ENCODE measurements around the gene NEDD9.

The NEDD9 gene

GRCh38 chr6:11236076-11236750, 3.7 kb upstream of the NEDD9 start:
- H3K4me3 ChIP-seq (ENCODE audit: low read depth, low read length), result no peak overlapping the region
- POLR2A ChIA-PET, result no interaction called here
- no peak for DNase-seq (ENCODE audit: low read depth, low spot score)
- CTCF ChIA-PET, result interaction anchor here (0.8 to 2.8 kb wide), 3 partner anchors 9 to 260 kb away, joined by 3 to 12 read pairs (median 3); no protein-coding TSS in a partner anchor
- TF ChIP-seq, protein P1, sequence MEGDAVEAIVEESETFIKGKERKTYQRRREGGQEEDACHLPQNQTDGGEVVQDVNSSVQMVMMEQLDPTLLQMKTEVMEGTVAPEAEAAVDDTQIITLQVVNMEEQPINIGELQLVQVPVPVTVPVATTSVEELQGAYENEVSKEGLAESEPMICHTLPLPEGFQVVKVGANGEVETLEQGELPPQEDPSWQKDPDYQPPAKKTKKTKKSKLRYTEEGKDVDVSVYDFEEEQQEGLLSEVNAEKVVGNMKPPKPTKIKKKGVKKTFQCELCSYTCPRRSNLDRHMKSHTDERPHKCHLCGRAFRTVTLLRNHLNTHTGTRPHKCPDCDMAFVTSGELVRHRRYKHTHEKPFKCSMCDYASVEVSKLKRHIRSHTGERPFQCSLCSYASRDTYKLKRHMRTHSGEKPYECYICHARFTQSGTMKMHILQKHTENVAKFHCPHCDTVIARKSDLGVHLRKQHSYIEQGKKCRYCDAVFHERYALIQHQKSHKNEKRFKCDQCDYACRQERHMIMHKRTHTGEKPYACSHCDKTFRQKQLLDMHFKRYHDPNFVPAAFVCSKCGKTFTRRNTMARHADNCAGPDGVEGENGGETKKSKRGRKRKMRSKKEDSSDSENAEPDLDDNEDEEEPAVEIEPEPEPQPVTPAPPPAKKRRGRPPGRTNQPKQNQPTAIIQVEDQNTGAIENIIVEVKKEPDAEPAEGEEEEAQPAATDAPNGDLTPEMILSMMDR (IDR thresholded peaks at IDR 0.05; ENCODE audit: insufficient read depth, low read length, missing control alignments), result no peak

DNA sequence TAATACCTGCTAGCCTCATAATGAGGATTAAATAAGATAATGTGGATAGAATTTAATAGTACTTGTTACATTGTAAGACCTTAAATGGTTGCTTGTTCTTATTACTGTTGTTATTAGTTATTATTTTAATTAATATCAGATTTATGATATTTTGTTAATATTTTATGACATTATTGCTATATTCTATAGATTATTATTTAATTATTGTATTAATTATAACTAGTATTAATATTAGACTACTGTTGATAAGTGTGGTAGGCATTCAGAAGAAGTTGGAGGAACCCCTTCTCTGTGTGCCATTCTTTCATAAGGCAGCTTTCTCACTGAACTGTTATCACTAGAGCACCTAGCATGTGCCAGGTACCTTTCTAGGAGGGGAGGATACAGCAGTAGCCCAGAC, 2.6 kb upstream of the NEDD9 start:
- TF ChIP-seq, protein P1 (IDR thresholded peaks at IDR 0.05; ENCODE audit: insufficient read depth, low read length, missing control alignments), result no peak
- POLR2A ChIA-PET, result no interaction called here
- no peak overlapping the region for H3K4me3 ChIP-seq (ENCODE audit: low read depth, low read length)
- CTCF ChIA-PET, result interaction anchor here (0.7 to 2.8 kb wide), 3 partner anchors 10 to 261 kb away, joined by 3 to 12 read pairs (median 3); no protein-coding TSS in a partner anchor
- DNase-seq (ENCODE audit: low read depth, low spot score), result no peak

DNA sequence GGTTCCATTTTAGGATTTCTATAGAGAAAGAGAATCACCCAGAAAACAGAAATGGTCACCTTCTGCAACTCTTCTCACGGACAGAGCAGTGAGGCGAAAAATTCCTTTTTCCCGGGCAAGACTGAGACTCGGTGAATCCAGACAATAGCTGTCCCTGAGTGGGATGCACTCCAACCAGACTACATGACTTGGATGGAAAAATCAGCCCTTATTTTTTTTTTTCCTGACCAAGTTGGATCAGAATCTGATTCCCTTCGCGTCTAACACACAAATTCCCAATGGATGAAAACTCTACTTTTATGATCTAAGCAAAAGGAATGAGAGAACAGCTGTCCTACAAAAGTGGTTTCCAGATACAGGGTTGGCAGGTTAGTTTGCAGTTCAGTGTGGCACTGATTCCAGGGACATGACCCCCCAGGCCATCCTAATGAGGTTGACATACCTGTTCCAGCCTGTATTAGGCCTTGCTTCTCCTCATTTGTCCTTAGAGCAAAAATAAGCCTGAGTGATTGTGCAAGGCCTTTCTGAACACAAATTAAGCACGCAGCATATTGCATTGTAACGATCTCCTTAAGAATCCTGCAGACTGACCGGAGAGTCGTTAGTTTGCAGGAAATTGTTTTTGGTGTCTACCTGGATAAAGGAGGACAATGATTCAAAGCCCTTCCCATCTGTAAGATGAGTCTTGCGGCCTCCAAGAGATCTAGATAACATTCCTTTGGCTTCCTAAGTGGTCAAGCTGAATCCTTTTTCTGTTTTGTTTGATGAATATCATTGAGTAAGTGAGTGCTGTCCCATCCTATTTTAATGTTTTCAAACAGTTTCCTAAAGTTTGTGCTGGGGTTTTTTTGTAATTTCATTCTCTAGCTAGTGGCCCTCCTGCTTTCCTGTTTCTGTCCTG, 1.5 kb upstream of the NEDD9 start:
- no peak overlapping the region for H3K4me3 ChIP-seq (ENCODE audit: low read depth, low read length)
- DNase-seq (ENCODE audit: low read depth, low spot score), result no peak
- ChIA-PET POLR2A (interaction anchor here (0.6 kb wide), 1 partner anchor 10 kb away, joined by 3 read pairs; no protein-coding TSS in a partner anchor), CTCF (interaction anchor here (1.1 to 5.7 kb wide), 4 partner anchors 9 to 262 kb away, joined by 4 to 55 read pairs (median 8); no protein-coding TSS in a partner anchor)
- TF ChIP-seq, protein P1 (IDR thresholded peaks at IDR 0.05; ENCODE audit: insufficient read depth, low read length, missing control alignments), result no peak

- TF ChIP-seq, protein P1 (IDR thresholded peaks at IDR 0.05; ENCODE audit: insufficient read depth, low read length, missing control alignments), result no peak
- DNase-seq (ENCODE audit: low read depth, low spot score), result no peak
- POLR2A ChIA-PET, result interaction anchor here (0.6 to 2.5 kb wide), 14 partner anchors 9 to 260 kb away, joined by 3 to 11 read pairs (median 3); no protein-coding TSS in a partner anchor
- H3K4me3 ChIP-seq (ENCODE audit: low read depth, low read length), result peak overlapping the region; percentile 85
- CTCF ChIA-PET, result interaction anchor here (1.1 to 5.7 kb wide), 5 partner anchors 10 to 262 kb away, joined by 3 to 55 read pairs (median 4); no protein-coding TSS in a partner anchor
These were observed 530 bp upstream of the NEDD9 start for GRCh38 chr6:11232770-11233626.

- TF ChIP-seq, protein P1 (IDR thresholded peaks at IDR 0.05; ENCODE audit: insufficient read depth, low read length, missing control alignments), result no peak
- POLR2A ChIA-PET, result interaction anchor here (1.0 to 2.5 kb wide), 6 partner anchors 14 to 261 kb away, joined by 3 to 11 read pairs (median 4); no protein-coding TSS in a partner anchor
- CTCF ChIA-PET, result interaction anchor here (1.4 to 5.7 kb wide), 8 partner anchors 11 to 263 kb away, joined by 3 to 55 read pairs (median 10); no protein-coding TSS in a partner anchor
- peak overlapping the region; percentile 85 for H3K4me3 ChIP-seq (ENCODE audit: low read depth, low read length)
- no peak for DNase-seq (ENCODE audit: low read depth, low spot score)
These were observed 790 bp downstream of the NEDD9 start for GRCh38 chr6:11231564-11232192.

Data from AG04449 (cell line).